OCI-LY3 (cell line): ENCODE measurements around the gene ACCSL.

ENCODE experiments used
- H2AFZ ChIP-seq: fragments of 200-600, 300-600 bp; shearing (Covaris generic); 2 replicates; pipeline ENCODE4 v1.6.0; 2014; ENCODE audit warnings: antibody characterized with exemption, low read depth, low read length
- H3K27ac ChIP-seq: fragments of 200-600, 300-600 bp; sonication (generic); 2 replicates; pipeline ENCODE4 v1.5.1; 2014; ENCODE audit warnings: mild to moderate bottlenecking, low read length, moderate library complexity, mixed read lengths
- H3K27me3 ChIP-seq: fragments of 200-600, 300-600 bp; sonication (generic); 2 replicates; pipeline ENCODE4 v1.6.1; 2014; ENCODE audit warnings: low read depth, low read length, mixed read lengths
- H3K36me3 ChIP-seq: fragments of 200-600, 300-600 bp; sonication (generic); replicated peaks from 2 replicates; pipeline ENCODE3; 2014; ENCODE audit warnings: low read depth, low read length, mixed read lengths
- H3K4me1 ChIP-seq: fragments of 300-600, 200-600 bp; sonication (generic); 2 replicates; pipeline ENCODE4 v1.6.1; 2014; ENCODE audit warnings: low read length, mixed read lengths
- H3K4me2 ChIP-seq: fragments of 200-600, 300-600 bp; sonication (generic); 2 replicates; pipeline ENCODE4 v1.6.1; 2014; ENCODE audit warnings: low read length, mixed read lengths
- H3K4me3 ChIP-seq: fragments of 300-600, 200-600 bp; sonication (generic); 2 replicates; pipeline ENCODE4 v1.5.1; 2014; ENCODE audit warnings: antibody characterized with exemption, mild to moderate bottlenecking, low read length, moderate library complexity
- H3K79me2 ChIP-seq: fragments of 300-600, 200-600 bp; shearing (Covaris generic); 2 replicates; pipeline ENCODE4 v1.6.1; 2014; ENCODE audit warnings: mild to moderate bottlenecking, low read length, mixed read lengths
- H3K9ac ChIP-seq: fragments of 300-600, 200-600 bp; shearing (Covaris generic); 2 replicates; pipeline ENCODE4 v1.6.0; 2014; ENCODE audit warnings: mild to moderate bottlenecking, low read length, moderate library complexity
- H3K9me3 ChIP-seq: fragments of 200-600, 300-600 bp; shearing (Covaris generic); 2 replicates; pipeline ENCODE4 v1.6.1; 2014; ENCODE audit warnings: low read length, mixed read lengths; ENCODE audit not compliant: insufficient read depth
- H4K20me1 ChIP-seq: fragments of 200-600, 300-600 bp; sonication (generic); 2 replicates; pipeline ENCODE4 v1.6.1; 2016; ENCODE audit warnings: low read length, mixed read lengths; ENCODE audit not compliant: insufficient read depth
- EZH2phosphoT487 ChIP-seq: fragments of 200-600 bp; shearing (Covaris generic); IDR thresholded peaks from 2 replicates; pipeline ENCODE4 v1.6.1; 2018; ENCODE audit warnings: antibody characterized with exemption, mixed run types, low read depth
- TF ChIP-seq, protein P1 (sequence below): fragments of 200-600, 300-600 bp; sonication (generic); IDR thresholded peaks from 2 replicates; pipeline ENCODE4 v1.5.1; 2014; ENCODE audit warnings: antibody characterized with exemption, low read length, low read depth

The ACCSL gene

DNA sequence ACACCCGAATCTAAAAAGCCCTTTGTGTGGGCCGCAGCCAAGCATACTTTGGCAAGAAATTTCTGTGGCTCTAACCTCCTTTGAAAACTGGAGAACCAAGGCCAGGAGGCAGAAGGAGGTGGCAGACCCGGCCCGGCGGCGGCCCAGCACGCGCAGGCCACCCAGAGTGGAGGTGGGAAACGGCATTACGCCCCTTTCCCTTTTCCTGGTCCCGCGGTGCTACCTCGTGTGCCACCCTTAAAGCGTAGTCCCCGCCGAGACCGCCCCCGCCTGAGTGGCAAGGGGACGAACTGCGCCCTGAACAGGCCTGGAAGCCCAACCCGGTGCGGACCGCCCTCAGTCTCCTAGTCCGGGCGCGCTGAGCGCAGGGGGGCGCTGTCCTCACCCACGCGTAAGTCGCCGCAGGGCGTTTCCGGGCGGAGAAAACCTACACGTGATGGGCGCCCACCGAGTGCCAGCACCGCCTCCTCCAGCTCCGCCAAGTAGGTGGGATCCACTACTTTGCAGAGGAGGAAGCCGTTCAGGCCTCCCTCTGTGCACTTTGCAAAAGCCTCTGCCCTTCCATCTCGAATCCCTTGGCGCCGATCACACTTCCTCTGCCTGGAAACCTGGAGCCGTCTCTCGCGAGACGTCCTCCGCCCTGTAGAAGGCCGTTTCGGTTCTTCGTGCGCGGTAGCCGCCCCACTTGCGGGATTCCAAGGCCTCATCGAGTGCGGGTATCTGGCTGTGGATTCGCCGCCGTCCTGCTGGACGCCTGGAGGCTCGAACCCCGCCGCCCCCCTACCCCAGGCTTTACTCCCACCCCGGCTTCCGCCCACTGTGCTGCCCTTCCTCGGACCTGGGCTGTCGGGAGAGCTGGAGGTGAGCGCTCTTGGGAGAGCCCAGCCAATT is 18.3 kb downstream of the ACCSL start, which contains the start of gene ACCS:
Gene ACCS (plus strand): TSS at position 430 of the 891 bp plus-strand sequence. CDS start 1,358 bp downstream, outside the sequence.
- no peak for TF ChIP-seq EZH2phosphoT487
- TF ChIP-seq, protein P1, sequence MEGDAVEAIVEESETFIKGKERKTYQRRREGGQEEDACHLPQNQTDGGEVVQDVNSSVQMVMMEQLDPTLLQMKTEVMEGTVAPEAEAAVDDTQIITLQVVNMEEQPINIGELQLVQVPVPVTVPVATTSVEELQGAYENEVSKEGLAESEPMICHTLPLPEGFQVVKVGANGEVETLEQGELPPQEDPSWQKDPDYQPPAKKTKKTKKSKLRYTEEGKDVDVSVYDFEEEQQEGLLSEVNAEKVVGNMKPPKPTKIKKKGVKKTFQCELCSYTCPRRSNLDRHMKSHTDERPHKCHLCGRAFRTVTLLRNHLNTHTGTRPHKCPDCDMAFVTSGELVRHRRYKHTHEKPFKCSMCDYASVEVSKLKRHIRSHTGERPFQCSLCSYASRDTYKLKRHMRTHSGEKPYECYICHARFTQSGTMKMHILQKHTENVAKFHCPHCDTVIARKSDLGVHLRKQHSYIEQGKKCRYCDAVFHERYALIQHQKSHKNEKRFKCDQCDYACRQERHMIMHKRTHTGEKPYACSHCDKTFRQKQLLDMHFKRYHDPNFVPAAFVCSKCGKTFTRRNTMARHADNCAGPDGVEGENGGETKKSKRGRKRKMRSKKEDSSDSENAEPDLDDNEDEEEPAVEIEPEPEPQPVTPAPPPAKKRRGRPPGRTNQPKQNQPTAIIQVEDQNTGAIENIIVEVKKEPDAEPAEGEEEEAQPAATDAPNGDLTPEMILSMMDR: peak; percentile 70

DNA sequence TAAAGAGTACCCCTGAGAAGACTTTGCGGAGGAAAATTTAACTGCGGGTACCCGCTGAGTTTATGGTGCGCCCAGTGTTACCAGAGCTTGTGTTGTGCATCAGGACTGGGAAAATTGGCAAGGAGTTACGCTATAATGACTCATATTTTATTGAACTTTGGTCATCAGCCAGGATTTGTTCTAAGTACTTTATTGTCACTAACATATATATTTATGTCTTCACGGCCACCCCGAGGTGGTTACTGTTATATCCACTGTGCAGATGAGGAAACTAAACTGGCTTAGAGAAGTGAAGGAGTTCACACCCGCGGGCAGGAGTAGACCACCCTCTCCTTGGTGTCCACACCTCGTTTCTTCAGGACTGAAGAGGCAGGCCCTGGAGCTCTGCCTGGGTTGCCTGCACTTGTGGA is 19.0 kb downstream of the ACCSL start:
- H3K4me3 ChIP-seq: peak overlapping the region; percentile 90

More for the DNA sequence above, 18.3 kb downstream of the ACCSL start, which contains the start of gene ACCS:
- H4K20me1 ChIP-seq: no peaks in the 10 kb centered on the region
- no peaks in the 10 kb centered on the region for H3K9me3 ChIP-seq
- peak within 1 kb of the TSS; percentile 75 for H3K9ac ChIP-seq
- H3K79me2 ChIP-seq: 0 out of 2 replicates have a peak, but pooled peaks cover 3% of the 10 kb centered on the region
- H2AFZ ChIP-seq: peak within 1 kb of the TSS; percentile 89
- peak within 1 kb of the TSS; percentile 41 for H3K27ac ChIP-seq
- H3K4me3 ChIP-seq: peak within 1 kb of the TSS; percentile 90
- H3K27me3 ChIP-seq: no peaks in the 10 kb centered on the region
- H3K4me2 ChIP-seq: peak within 1 kb of the TSS; percentile 85
- no peaks in the 10 kb centered on the region for H3K36me3 ChIP-seq
- H3K4me1 ChIP-seq: peaks cover 13% of the 10 kb centered on the region

DNA sequence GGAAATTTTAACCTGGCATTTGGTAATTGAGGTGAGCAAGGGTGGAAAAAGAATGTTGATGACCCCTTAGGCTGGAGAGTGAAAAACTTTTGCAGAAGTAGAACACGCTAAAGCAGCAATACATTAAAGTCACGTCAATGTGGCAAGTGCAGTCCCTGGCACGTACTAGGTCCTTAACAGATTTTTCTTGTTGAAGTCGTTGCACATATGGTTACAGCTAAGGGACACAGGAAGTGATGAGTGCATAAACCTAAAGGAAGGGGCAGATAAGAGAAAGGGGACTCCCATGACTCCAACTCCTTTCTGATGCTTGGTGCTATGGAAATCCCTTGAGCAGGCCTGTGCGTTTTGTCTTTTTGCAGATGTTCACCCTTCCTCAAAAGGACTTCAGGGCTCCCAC is 19.5 kb downstream of the ACCSL start:
- no peak overlapping the region for H3K27ac ChIP-seq
- H3K27me3 ChIP-seq: no peaks in the 10 kb centered on the region
- H3K9ac ChIP-seq: no peak overlapping the region
- H3K79me2 ChIP-seq: 0 out of 2 replicates have a peak, but pooled peaks cover 3% of the 10 kb centered on the region
- no peak overlapping the region for H3K4me2 ChIP-seq
- H3K4me1 ChIP-seq: peaks cover 13% of the 10 kb centered on the region
- H2AFZ ChIP-seq: no peak overlapping the region
- no peaks in the 10 kb centered on the region for H4K20me1 ChIP-seq
- H3K36me3 ChIP-seq: no peaks in the 10 kb centered on the region
- TF ChIP-seq, protein P1: no peak
- TF ChIP-seq EZH2phosphoT487: no peak
- no peak overlapping the region for H3K4me3 ChIP-seq
- no peaks in the 10 kb centered on the region for H3K9me3 ChIP-seq

More for the DNA sequence above, 19.0 kb downstream of the ACCSL start:
- Histone ChIP-seq H3K9me3 (no peaks in the 10 kb centered on the region), H3K27ac (0 out of 2 replicates have a peak overlapping the region, but pooled peaks have one; percentile 41), H3K79me2 (0 out of 2 replicates have a peak, but pooled peaks cover 3% of the 10 kb centered on the region), H3K9ac (peak overlapping the region; percentile 75), H3K4me1 (peaks cover 13% of the 10 kb centered on the region), H3K4me2 (peak overlapping the region; percentile 85), H3K27me3 (no peaks in the 10 kb centered on the region), H2AFZ (peak overlapping the region; percentile 89), H4K20me1 (no peaks in the 10 kb centered on the region), H3K36me3 (no peaks in the 10 kb centered on the region)
- TF ChIP-seq, protein P1: no peak
- TF ChIP-seq EZH2phosphoT487: no peak

DNA sequence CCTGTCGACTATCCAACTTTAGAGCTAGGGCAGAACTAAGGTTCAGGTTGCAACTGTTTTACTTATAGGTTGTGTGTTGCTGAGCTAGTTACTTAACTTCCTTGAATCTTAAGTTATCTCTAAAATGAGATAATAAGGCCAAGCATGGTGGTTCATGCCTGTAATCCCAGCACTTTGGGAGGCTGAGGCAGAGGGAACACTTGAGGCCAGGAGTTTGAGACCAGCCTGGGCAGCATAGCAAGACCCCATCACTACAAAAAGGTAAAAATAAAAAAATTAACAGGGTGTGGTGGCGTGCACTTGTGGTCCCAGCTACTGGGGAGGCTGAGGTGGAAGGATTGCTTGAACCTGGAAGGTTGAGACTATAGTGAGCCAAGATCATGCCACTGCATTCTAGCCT is 20.4 kb downstream of the ACCSL start:
- no peak overlapping the region for H2AFZ ChIP-seq
- no peak overlapping the region for H3K4me3 ChIP-seq
- H3K9ac ChIP-seq: no peak overlapping the region
- H3K27me3 ChIP-seq: no peaks in the 10 kb centered on the region
- H3K27ac ChIP-seq: no peak overlapping the region
- 0 out of 2 replicates have a peak, but pooled peaks cover 3% of the 10 kb centered on the region for H3K79me2 ChIP-seq
- no peaks in the 10 kb centered on the region for H4K20me1 ChIP-seq
- no peak overlapping the region for H3K4me2 ChIP-seq
- TF ChIP-seq, protein P1: no peak
- TF ChIP-seq EZH2phosphoT487: no peak
- H3K4me1 ChIP-seq: peaks cover 13% of the 10 kb centered on the region
- no peaks in the 10 kb centered on the region for H3K9me3 ChIP-seq
- H3K36me3 ChIP-seq: no peaks in the 10 kb centered on the region
